22Rv1 (cell line): Measurements from ENCODE around the gene KIAA1614.

Experiments
- CTCF ChIP-seq: fragments of 450-650 bp; IDR thresholded peaks from 2 replicates; pipeline ENCODE4 v1.5.1; 2017; ENCODE audit warnings: mild to moderate bottlenecking
- ZFX ChIP-seq: fragments of 450-650 bp; IDR thresholded peaks from 2 replicates; pipeline ENCODE4 v1.6.1; 2017; ENCODE audit warnings: antibody characterized with exemption, borderline replicate concordance

DNA sequence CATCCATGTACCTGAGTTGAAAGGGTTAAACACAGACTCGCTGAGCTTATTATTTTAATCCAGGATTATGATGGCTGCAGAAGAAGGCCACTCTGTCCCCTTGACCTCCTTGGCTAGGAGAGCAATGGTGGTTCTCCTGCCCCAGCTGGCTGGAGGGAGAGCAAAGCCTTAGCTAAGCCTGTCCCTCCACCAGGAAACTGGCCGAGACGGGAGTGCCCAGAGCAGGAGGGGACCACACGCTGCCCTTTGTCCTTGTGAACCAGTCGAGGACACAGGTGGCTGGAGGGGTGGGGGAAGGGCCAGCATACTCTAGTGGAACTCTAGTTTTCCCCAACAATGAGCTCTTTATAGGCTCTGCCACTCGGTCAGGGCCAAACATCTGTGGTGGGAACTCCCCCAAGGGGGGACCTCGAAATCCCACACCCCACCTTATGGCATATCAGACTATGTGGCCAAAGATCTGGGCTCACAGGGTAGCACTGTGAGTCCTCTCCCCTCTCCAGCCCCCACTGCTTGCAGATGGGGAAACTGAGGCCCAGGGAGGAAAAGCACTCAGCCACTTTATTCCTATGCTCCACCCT lies 12.9 kb downstream of the KIAA1614 start:
- no peak for TF ChIP-seq CTCF
- no peak for TF ChIP-seq ZFX
